SK-N-MC (cell line): ENCODE results near the gene PRCD.

ENCODE experiments used
- EZH2 ChIP-seq: fragments of 200-600 bp; sonication (generic); IDR thresholded peaks from one replicate; pipeline ENCODE4 v1.6.1; 2017; ENCODE audit warnings: antibody characterized with exemption
- FOXP2 ChIP-seq: optimal IDR thresholded peaks from 2 replicates; pipeline ENCODE3; 2011; ENCODE audit warnings: mild to moderate bottlenecking, moderate library complexity; ENCODE audit not compliant: insufficient read depth; ENCODE audit errors: extremely low read length, control extremely low read depth
- POLR2AphosphoS5 ChIP-seq: IDR thresholded peaks from 2 replicates; pipeline ENCODE4 v1.6.1; 2012; ENCODE audit warnings: mild to moderate bottlenecking, low read depth, low read length, borderline replicate concordance

- TF ChIP-seq EZH2 (no peak), POLR2AphosphoS5 (peak; percentile 57; the same call in 1 of the 2 replicates), FOXP2 (no peak)
Observed at GRCh38 chr17:76501018-76501826, 38.6 kb upstream of the PRCD start, which contains the start of gene RHBDF2.
